Renal cortex interstitium (tissue), 11 donors: ENCODE measurements around the gene CTSE. TPM values are rescaled to one million over a fixed set of nuclear protein-coding genes. Genes with fewer than 3 reads are reported as not detected.

Experiments used
- DNase-seq, 11 donors: peaks; one replicate each; pipeline ENCODE4 v3.0.0-alpha.2; 2013; ENCODE audit warnings: low read depth in 9 of 11, low spot score in 4 of 11; ENCODE audit errors: extremely low read depth in 1 of 11
- polyA plus RNA-seq, 3 donors: library from polyadenylated mRNA; unstranded; fragments of 120-200 nt; gene quantifications; one replicate each; pipeline ENCODE4 v1.2.1, GENCODE V29; 2013; ENCODE audit not compliant: insufficient read length in 3 of 3

The CTSE gene
- polyA plus RNA-seq, 3 donors, result 0.10 to 0.23 (median 0.22) TPM

DNA sequence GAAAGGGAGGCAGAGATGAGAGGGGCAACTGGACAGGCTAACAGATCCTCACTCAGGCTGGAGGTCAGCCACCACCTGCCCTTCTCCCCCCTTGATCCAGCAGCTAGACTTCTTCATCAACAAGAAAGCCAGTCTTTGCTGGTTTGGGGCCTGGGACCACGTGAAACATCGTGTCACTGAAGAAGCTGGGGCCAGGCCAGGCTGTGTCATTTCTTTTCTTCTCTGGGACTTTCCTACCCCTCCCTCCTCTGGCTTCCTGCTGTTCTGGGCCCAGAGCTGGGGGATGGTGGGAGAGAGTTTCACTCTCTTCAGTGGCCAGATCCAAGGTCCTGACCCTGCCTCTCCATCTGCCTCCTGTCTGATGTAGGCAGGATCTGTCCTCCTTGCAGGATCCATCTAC, 62.3 kb downstream of the CTSE start:
- peak in 2 of 11 donors; percentile 7 to 41 for DNase-seq

GRCh38 chr1:205959789-205960188, 63.9 kb downstream of the CTSE start:
- DNase-seq, result no peak

Other genes starting within 250 kb of the CTSE start
- 10 to 100 TPM; 35.8 to 40.8 (median 37.0) TPM for gene RAB29, start 248.4 kb downstream of the CTSE start, polyA plus RNA-seq
- 10 to 100 TPM; 31.2 to 32.5 (median 32.1) TPM for gene SLC41A1, start 210.7 kb downstream of the CTSE start, polyA plus RNA-seq
- gene PM20D1, start 173.8 kb downstream of the CTSE start, polyA plus RNA-seq, result 1 to 10 TPM in 1 of 3 donors, under 1 TPM in 2; 0.13 to 1.6 (median 0.67) TPM
- under 1 TPM; 0.23 to 0.48 (median 0.42) TPM for gene SLC26A9, start 80.4 kb downstream of the CTSE start, polyA plus RNA-seq
- gene RAB7B, start 20.5 kb downstream of the CTSE start, polyA plus RNA-seq, result 1 to 10 TPM; 2.2 to 3.2 (median 3.1) TPM
- gene RHEX, start 29.3 kb upstream of the CTSE start, polyA plus RNA-seq, result 1 to 10 TPM; 2.9 to 4.5 (median 3.3) TPM
- gene AVPR1B, start 93.5 kb upstream of the CTSE start, polyA plus RNA-seq, result under 1 TPM; 0.79 to 0.95 (median 0.85) TPM
- gene FAM72A, start 178.9 kb upstream of the CTSE start, polyA plus RNA-seq, result 1 to 10 TPM; 4.6 to 6.2 (median 5.0) TPM
- gene SRGAP2, start 179.6 kb upstream of the CTSE start, polyA plus RNA-seq, result 10 to 100 TPM; 50.9 to 69.4 (median 56.5) TPM